Heart right ventricle (tissue), 16 donors: ENCODE results near the gene HOXA11. TPM values are rescaled to one million over a fixed set of nuclear protein-coding genes. Genes with fewer than 3 reads are reported as not detected.

Experiments
- ATAC-seq, 8 donors: fragments of 200-7000 bp; cut with Tn5 transposase; one replicate each; pipeline ENCODE4 v1.9.1; 2020; ENCODE audit warnings: mild to moderate bottlenecking in 8 of 8, moderate library complexity in 8 of 8, moderate number of reproducible peaks in 1 of 8
- DNase-seq, 2 donors: peaks; one replicate each; pipeline ENCODE4 v3.0.0-alpha.2; 2020
- H3K27ac ChIP-seq, 10 donors: fragments of 200-600 bp; sonication (generic) in 2 of 10; one replicate each; pipeline versions ENCODE4 v1.5.0 to v1.8.0; 2020 to 2022; ENCODE audit warnings: mild to moderate bottlenecking in 3 of 10
- H3K27me3 ChIP-seq, 7 donors: fragments of 200-600 bp; one replicate each; pipeline ENCODE4 v1.8.0; 2021 to 2022; ENCODE audit warnings: mild to moderate bottlenecking in 2 of 7
- H3K36me3 ChIP-seq, 9 donors: fragments of 200-600 bp; sonication (generic) in 1 of 9; one replicate each; pipeline versions ENCODE4 v1.5.0 to v1.8.0; 2020 to 2022; ENCODE audit warnings: mild to moderate bottlenecking in 2 of 9
- H3K4me1 ChIP-seq, 9 donors: fragments of 200-600 bp; sonication (generic) in 1 of 9; one replicate each; pipeline versions ENCODE4 v1.5.0 to v1.8.0; 2020 to 2022; ENCODE audit warnings: mild to moderate bottlenecking in 4 of 9
- H3K4me3 ChIP-seq, 10 donors: fragments of 200-600 bp; sonication (generic) in 2 of 10; one replicate each; pipeline versions ENCODE4 v1.5.0 to v1.8.0; 2020 to 2022; ENCODE audit warnings: mild to moderate bottlenecking in 7 of 10, moderate library complexity in 2 of 10
- H3K9me3 ChIP-seq, 11 donors: fragments of 200-600 bp in 10 of 11; sonication (generic) in 2 of 11; one replicate each; pipeline versions ENCODE4 v1.5.0 to v1.8.0; 2013 to 2022; ENCODE audit warnings: mild to moderate bottlenecking in 2 of 11, control low read depth in 1 of 11, moderate library complexity in 1 of 11
- WGBS, 2 donors: extraction: QIAGEN DNeasy Blood & Tissue Kit; methylation state at CpG; one replicate each; pipeline ENCODE4 v1.1.7; 2013; ENCODE audit warnings: inconsistent platforms in 1 of 2; 5-methylcytosine and 5-hydroxymethylcytosine counted together
- intact Hi-C, 10 donors: fragments of 100-400 bp; cut with DNase I; formaldehyde crosslinking; loops; one replicate each; pipeline versions ENCODE4 v1.11.1 to v1.14.2; 2022
- microRNA-seq, 2 donors: library from miRNA; unstranded; fragments of <30 nt; microRNA quantifications; one replicate each; pipeline ENCODE4 v1.2.0, GENCODE V29; 2021
- polyA plus RNA-seq, 2 donors: library from polyadenylated mRNA; stranded (reverse); fragments of 200-250 nt; gene quantifications; one replicate each; pipeline ENCODE4 v1.2.3, GENCODE V29; 2013
- total RNA-seq, 10 donors: library from RNA; stranded (reverse); fragmentation: NEBNext Ultra II Directional in 3 of 10; extraction: Animal tissue kit (Norgen Biotek cat#: 25700) in 3 of 10; gene quantifications; one replicate each; pipeline versions ENCODE4 v1.2.1 to v1.2.4, GENCODE V29; 2021 to 2023
- TF ChIP-seq, protein P1 (sequence below), 9 donors: fragments of 200-600 bp; sonication (generic) in 2 of 9; IDR thresholded peaks; one replicate each; pipeline versions ENCODE4 v1.5.0 to v1.8.0; 2021 to 2022; ENCODE audit warnings: antibody characterized with exemption in 9 of 9, mild to moderate bottlenecking in 5 of 9, moderate library complexity in 1 of 9
- donor health status: Arrhythmogenic right ventricular cardiomyopathy.
- donor health status: ischemic (EF 13 %, LVEDD 7.1; RV severe dilation, severe dysfunction).
- donor health status: healthy with polysubstance abuse.
- donor health status: DM: no; HTN: yes; CAD: no.
- donor health status: DM: no; HTN: no; CAD: no.
- donor health status: ischemic (EF 25% LVEDD 6.9; RV normal size, moderate dysfunction).
- donor health status: ischemic (EF 25% LVEDD 5.7; RV mildly dilated, moderate dysfunction).
- donor health status: healthy.
- donor health status: DM: yes; HTN: yes; CAD: no.
- donor health status: Ischemic cardiomyopathy.
- donor health status: ischemic (EF 35%, LVEDD 5.7; RV mildly dilated, moderate dysfunction).
- donor health status: nonischemic (EF 11% LVEDD 7.7; RV severe dilation, severe dysfunction).
- donor health status: DM: yes; HTN: yes; CAD: no.
- donor health status: PGD.
- donor health status: ischemic (EF 29% LVEDD 5.4; RV normal size, mild dysfunction).
- donor health status: nonischemic (EF 23%, LVEDD 6.1; RV moderate dilation, normal function).

The HOXA11 gene
- total and polyA plus RNA-seq, 12 donors: not detected

DNA sequence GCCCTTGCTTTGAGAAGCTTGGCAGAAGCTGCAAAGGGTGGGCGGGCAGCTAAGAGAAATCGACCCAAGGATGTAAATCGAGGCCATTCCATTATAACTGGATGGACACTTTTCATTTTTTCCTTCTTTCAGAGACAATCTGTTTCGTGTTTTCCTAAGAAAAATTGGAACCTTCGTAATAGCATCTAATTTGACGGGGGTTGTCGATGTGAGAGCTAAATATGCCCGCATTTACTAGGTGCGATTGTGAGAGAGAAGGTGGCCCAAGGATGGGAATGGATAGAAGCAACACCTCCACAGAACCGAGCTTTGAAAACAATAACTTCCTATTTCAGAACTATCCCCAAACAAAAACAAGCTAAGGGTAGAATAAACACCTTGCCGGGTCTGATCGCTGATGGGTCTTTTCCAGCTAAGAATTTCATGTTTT, 53.6 kb downstream of the HOXA11 start:
- Histone ChIP-seq H3K4me3 (peak overlapping the region in 9 of 10 donors; percentile 17 to 58 (median 48)), H3K36me3 (no peaks in the 10 kb centered on the region), H3K9me3 (no peaks in the 10 kb centered on the region), H3K27me3 (peaks cover 45 to 100% (median 99%) of the 10 kb centered on the region in 7 donors), H3K4me1 (peaks cover 0 to 14% (median 0%) of the 10 kb centered on the region in 9 donors), H3K27ac (peak overlapping the region in 2 of 10 donors; percentile 60 to 73)
- TF ChIP-seq, protein P1, sequence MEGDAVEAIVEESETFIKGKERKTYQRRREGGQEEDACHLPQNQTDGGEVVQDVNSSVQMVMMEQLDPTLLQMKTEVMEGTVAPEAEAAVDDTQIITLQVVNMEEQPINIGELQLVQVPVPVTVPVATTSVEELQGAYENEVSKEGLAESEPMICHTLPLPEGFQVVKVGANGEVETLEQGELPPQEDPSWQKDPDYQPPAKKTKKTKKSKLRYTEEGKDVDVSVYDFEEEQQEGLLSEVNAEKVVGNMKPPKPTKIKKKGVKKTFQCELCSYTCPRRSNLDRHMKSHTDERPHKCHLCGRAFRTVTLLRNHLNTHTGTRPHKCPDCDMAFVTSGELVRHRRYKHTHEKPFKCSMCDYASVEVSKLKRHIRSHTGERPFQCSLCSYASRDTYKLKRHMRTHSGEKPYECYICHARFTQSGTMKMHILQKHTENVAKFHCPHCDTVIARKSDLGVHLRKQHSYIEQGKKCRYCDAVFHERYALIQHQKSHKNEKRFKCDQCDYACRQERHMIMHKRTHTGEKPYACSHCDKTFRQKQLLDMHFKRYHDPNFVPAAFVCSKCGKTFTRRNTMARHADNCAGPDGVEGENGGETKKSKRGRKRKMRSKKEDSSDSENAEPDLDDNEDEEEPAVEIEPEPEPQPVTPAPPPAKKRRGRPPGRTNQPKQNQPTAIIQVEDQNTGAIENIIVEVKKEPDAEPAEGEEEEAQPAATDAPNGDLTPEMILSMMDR (IDR thresholded peaks at IDR 0.05): no peak
- ATAC-seq (no peak), DNase-seq (no peak)
- intact Hi-C loops: loop anchor here in 1 of 10 donors (5.0 kb wide), 1 partner anchor 34 kb away; the partner anchor contains the start of gene HOXA1
- WGBS, 2 donors: 19 to 20% methylated on average over 12 of the region's 12 CpGs

Small RNAs within 50 kb of the gene (microRNA-seq; reads per million reads assigned to microRNA genes)
- 4.8 to 8.2 reads per million in 2 donors for gene MIR196B

Other genes with a start within 250 kb of the HOXA11 start
- under 1 TPM in 2 of 10 donors, not detected in 8; 0.15 to 0.37 TPM for gene HOXA1, start 89.2 kb downstream of the HOXA11 start, total RNA-seq
- gene HOXA1, start 89.2 kb downstream of the HOXA11 start, polyA plus RNA-seq: under 1 TPM in 1 of 2 donors, not detected in 1; 0.07 TPM
- gene HOXA2, start 82.5 kb downstream of the HOXA11 start, total RNA-seq: under 1 TPM in 2 of 10 donors, not detected in 8; 0.15 to 0.23 TPM
- under 1 TPM; 0.10 to 0.22 TPM for gene HOXA2, start 82.5 kb downstream of the HOXA11 start, polyA plus RNA-seq
- 1 to 10 TPM in 1 of 10 donors, under 1 TPM in 5, not detected in 4; 0.20 to 1.1 (median 0.48) TPM for gene HOXA4, start 54.5 kb downstream of the HOXA11 start, total RNA-seq
- 1 to 10 TPM in 1 of 2 donors, under 1 TPM in 1; 0.59 to 1.2 TPM for gene HOXA4, start 54.5 kb downstream of the HOXA11 start, polyA plus RNA-seq
- gene HOXA5, start 41.6 kb downstream of the HOXA11 start, total RNA-seq: under 1 TPM in 3 of 10 donors, not detected in 7; 0.21 to 0.95 (median 0.28) TPM
- gene HOXA5, start 41.6 kb downstream of the HOXA11 start, polyA plus RNA-seq: under 1 TPM in 1 of 2 donors, not detected in 1; 0.09 TPM
- not detected for gene HOXA6, start 37.5 kb downstream of the HOXA11 start, total RNA-seq
- gene HOXA6, start 37.5 kb downstream of the HOXA11 start, polyA plus RNA-seq: not detected
- 1 to 10 TPM in 1 of 10 donors, under 1 TPM in 7, not detected in 2; 0.11 to 1.5 (median 0.22) TPM for gene HOXA3, start 32.6 kb downstream of the HOXA11 start, total RNA-seq
- under 1 TPM; 0.35 to 0.37 TPM for gene HOXA3, start 32.6 kb downstream of the HOXA11 start, polyA plus RNA-seq
- gene HOXA7, start 28.6 kb downstream of the HOXA11 start, total RNA-seq: not detected
- under 1 TPM in 1 of 2 donors, not detected in 1; 0.04 TPM for gene HOXA7, start 28.6 kb downstream of the HOXA11 start, polyA plus RNA-seq
- gene HOXA9, start 19.7 kb downstream of the HOXA11 start, total RNA-seq: not detected
- not detected for gene HOXA9, start 19.7 kb downstream of the HOXA11 start, polyA plus RNA-seq
- under 1 TPM in 1 of 10 donors, not detected in 9; 0.19 TPM for gene HOXA10, start 10.9 kb downstream of the HOXA11 start, total RNA-seq
- gene HOXA10, start 10.9 kb downstream of the HOXA11 start, polyA plus RNA-seq: under 1 TPM in 1 of 2 donors, not detected in 1; 0.03 TPM
- gene HOXA13, start 14.9 kb upstream of the HOXA11 start, total RNA-seq: not detected
- gene HOXA13, start 14.9 kb upstream of the HOXA11 start, polyA plus RNA-seq: not detected
- gene EVX1, start 57.6 kb upstream of the HOXA11 start, total RNA-seq: not detected
- not detected for gene EVX1, start 57.6 kb upstream of the HOXA11 start, polyA plus RNA-seq